GM10847 (cell line): ENCODE data around the gene CYP19A1.

Experiments used
- POLR2A ChIP-seq: IDR thresholded peaks from 2 replicates; pipeline ENCODE4 v1.6.1; 2011; ENCODE audit not compliant: insufficient read length; ENCODE audit errors: extremely low read depth

The CYP19A1 gene

GRCh38 chr15:51338496-51338895, at the start of gene CYP19A1:
CYP19A1 (minus strand) TSS chr15:51338596; CDS start chr15:51242912, 95,684 bp downstream.
- no peak for TF ChIP-seq POLR2A

- no peak for TF ChIP-seq POLR2A
These were observed 49.3 kb upstream of the CYP19A1 start for GRCh38 chr15:51387699-51388041.

- TF ChIP-seq POLR2A = no peak
These were observed 48.7 kb upstream of the CYP19A1 start for GRCh38 chr15:51386960-51387698.

- TF ChIP-seq POLR2A = no peak
These were observed 48.1 kb upstream of the CYP19A1 start for GRCh38 chr15:51386486-51386885.

- no peak for TF ChIP-seq POLR2A
These were observed 47.6 kb upstream of the CYP19A1 start for GRCh38 chr15:51386029-51386428.

GRCh38 chr15:51382787-51383186, 44.4 kb upstream of the CYP19A1 start:
- no peak for TF ChIP-seq POLR2A

- no peak for TF ChIP-seq POLR2A
These were observed 42.8 kb upstream of the CYP19A1 start for GRCh38 chr15:51380999-51381806.

GRCh38 chr15:51379390-51379789, 41.0 kb upstream of the CYP19A1 start:
- no peak for TF ChIP-seq POLR2A

- TF ChIP-seq POLR2A = no peak
These were observed 40.0 kb upstream of the CYP19A1 start for GRCh38 chr15:51378406-51378805.

GRCh38 chr15:51377038-51377786, 38.8 kb upstream of the CYP19A1 start:
- TF ChIP-seq POLR2A = no peak

GRCh38 chr15:51375966-51376640, 37.7 kb upstream of the CYP19A1 start:
- no peak for TF ChIP-seq POLR2A

- no peak for TF ChIP-seq POLR2A
These were observed 35.7 kb upstream of the CYP19A1 start for GRCh38 chr15:51374131-51374530.

GRCh38 chr15:51371266-51371665, 32.9 kb upstream of the CYP19A1 start:
- no peak for TF ChIP-seq POLR2A

GRCh38 chr15:51369451-51369761, 31.0 kb upstream of the CYP19A1 start:
- TF ChIP-seq POLR2A = no peak

- no peak for TF ChIP-seq POLR2A
These were observed 30.5 kb upstream of the CYP19A1 start for GRCh38 chr15:51368751-51369450.
